GM23338 (cell line): ENCODE results near the gene RNF34. TPM values are rescaled to one million over a fixed set of nuclear protein-coding genes. Genes with fewer than 3 reads are reported as not detected.

Experiments
- ATAC-seq: fragments of 200-7000 bp; cut with Tn5 transposase; 3 replicates; pipeline ENCODE4 v1.9.1; 2020
- DNase-seq: peaks from one replicate; pipeline ENCODE4 v3.0.0-alpha.2; 2015; ENCODE audit warnings: low spot score
- H2AFZ ChIP-seq: fragments of 200-600 bp; sonication (generic); 2 replicates; pipeline ENCODE4 v1.8.0; 2016; ENCODE audit warnings: antibody characterized with exemption, mild to moderate bottlenecking, moderate library complexity
- H3F3A ChIP-seq: fragments of 200-600 bp; sonication (generic); replicated peaks from 2 replicates; pipeline ENCODE4 v1.8.0; 2017; ENCODE audit warnings: antibody characterized with exemption, mixed run types, low read depth
- H3K27ac ChIP-seq: fragments of 200-600 bp; sonication (generic); 2 replicates; pipeline ENCODE4 v1.6.1; 2016; ENCODE audit warnings: low read depth
- H3K27me3 ChIP-seq: fragments of 200-600 bp; sonication (generic); 2 replicates; pipeline ENCODE4 v1.8.0; 2016; ENCODE audit warnings: mild to moderate bottlenecking, mixed run types, moderate library complexity; ENCODE audit not compliant: insufficient read depth
- H3K36me3 ChIP-seq: fragments of 200-600 bp; sonication (generic); 2 replicates; pipeline ENCODE4 v1.8.0; 2016; ENCODE audit warnings: mild to moderate bottlenecking; ENCODE audit not compliant: insufficient read depth
- H3K4me1 ChIP-seq: fragments of 200-600 bp; sonication (generic); 2 replicates; pipeline ENCODE4 v1.8.0; 2016; ENCODE audit warnings: mild to moderate bottlenecking, moderate library complexity; ENCODE audit not compliant: insufficient read depth
- H3K4me2 ChIP-seq: fragments of 200-600 bp; sonication (generic); 2 replicates; pipeline ENCODE4 v1.7.1; 2017; ENCODE audit warnings: mixed run types
- H3K4me3 ChIP-seq: fragments of 200-600 bp; sonication (generic); 2 replicates; pipeline ENCODE4 v1.6.1; 2016; ENCODE audit warnings: mixed run types
- H3K79me2 ChIP-seq: fragments of 200-600 bp; sonication (generic); replicated peaks from 2 replicates; pipeline ENCODE4 v1.8.0; 2017; ENCODE audit warnings: mild to moderate bottlenecking; ENCODE audit not compliant: insufficient read depth
- H3K9me2 ChIP-seq: fragments of 200-600 bp; sonication (generic); 2 replicates; pipeline ENCODE4 v1.8.0; 2017; ENCODE audit not compliant: insufficient read depth
- H4K20me1 ChIP-seq: fragments of 200-600 bp; sonication (generic); replicated peaks from 2 replicates; pipeline ENCODE4 v1.8.0; 2017; ENCODE audit warnings: mild to moderate bottlenecking; ENCODE audit not compliant: insufficient read depth
- H3K27ac Mint-ChIP-seq: 2 replicates; pipeline ENCODE4 v1.8.0; 2020; ENCODE audit warnings: inconsistent platforms, mild to moderate bottlenecking, moderate library complexity, mixed read lengths
- H3K27me3 Mint-ChIP-seq: 3 replicates; pipeline ENCODE4 v1.8.0; 2022; ENCODE audit warnings: low read depth, mild to moderate bottlenecking, moderate library complexity, mixed read lengths, inconsistent platforms; ENCODE audit not compliant: insufficient read depth, poor library complexity
- H3K36me3 Mint-ChIP-seq: 3 replicates; pipeline ENCODE4 v1.8.0; 2021; ENCODE audit warnings: low read depth, mild to moderate bottlenecking, inconsistent platforms, moderate library complexity, mixed read lengths
- H3K4me1 Mint-ChIP-seq: 3 replicates; pipeline ENCODE4 v1.8.0; 2020; ENCODE audit warnings: mild to moderate bottlenecking, inconsistent platforms, mixed read lengths
- H3K4me3 Mint-ChIP-seq: 3 replicates; pipeline ENCODE4 v1.8.0; 2021; ENCODE audit warnings: moderate library complexity, mild to moderate bottlenecking, inconsistent platforms, mixed read lengths
- H3K9me3 Mint-ChIP-seq: 3 replicates; pipeline ENCODE4 v1.8.0; 2020; ENCODE audit warnings: moderate library complexity, mild to moderate bottlenecking, inconsistent platforms, mixed read lengths
- CTCF ChIP-seq, 2 experiments: fragments of 200-600 bp in 1 of 2; sonication (generic) in 1 of 2; conservative IDR thresholded peaks; 2 replicates each; pipeline versions ENCODE4 v1.5.1 to v1.6.1; 2016 to 2017; ENCODE audit warnings: antibody characterized with exemption in 2 of 2, low read depth in 2 of 2, mild to moderate bottlenecking in 2 of 2, moderate library complexity in 1 of 2
- ETS1 ChIP-seq: IDR thresholded peaks from 2 replicates; pipeline ENCODE4 v1.6.1; 2016; ENCODE audit warnings: antibody characterized with exemption
- NANOG ChIP-seq: IDR thresholded peaks from 2 replicates; pipeline ENCODE4 v1.6.1; 2016; ENCODE audit warnings: antibody characterized with exemption, borderline replicate concordance
- POLR2AphosphoS5 ChIP-seq: IDR thresholded peaks from 2 replicates; pipeline ENCODE4 v1.6.1; 2016; ENCODE audit warnings: antibody characterized with exemption, low read depth
- ZNF114 ChIP-seq: fragments of 250-450 bp; sonication (Bioruptor Pico); IDR thresholded peaks from 2 replicates; pipeline ENCODE4 v1.5.0; 2020; ENCODE audit warnings: mild to moderate bottlenecking, moderate library complexity
- ZNF331 ChIP-seq: fragments of 250-450 bp; sonication (Bioruptor Pico); IDR thresholded peaks from 2 replicates; pipeline ENCODE4 v1.5.0; 2020; ENCODE audit warnings: low read depth, mild to moderate bottlenecking, moderate library complexity
- ZNF462 ChIP-seq: fragments of 250-450 bp; sonication (Bioruptor Pico); IDR thresholded peaks from 2 replicates; pipeline ENCODE4 v1.5.0; 2020; ENCODE audit warnings: mild to moderate bottlenecking, moderate library complexity
- polyA plus RNA-seq: library from polyadenylated mRNA; unstranded; fragments of >200 nt; fragmentation: Nextera tagmentation; extraction: Ambion mirVana; gene quantifications from 2 replicates; pipeline ENCODE4 v1.2.1, GENCODE V29; 2016
- total RNA-seq: library from RNA; depleted of rRNA; stranded (reverse); fragments of >200 nt; shearing (Covaris generic); gene quantifications from 2 replicates; pipeline ENCODE4 v1.2.3, GENCODE V29; 2014

The RNF34 gene
- total and polyA plus RNA-seq, 2 experiments from 2014 or later = 47.2 to 63.3 TPM

- TF ChIP-seq ZNF331 = no peak
- no peak for TF ChIP-seq CTCF (conservative IDR thresholded peaks at IDR 0.05; ENCODE audit: low read depth in 2 of 2)
- no peak for TF ChIP-seq ETS1
- no peak for TF ChIP-seq NANOG
- TF ChIP-seq ZNF114 (CRISPR knock-in tag) = no peak
Measured at GRCh38 chr12:121365416-121366062, 34.4 kb upstream of the RNF34 start (continued).

GRCh38 chr12:121366063-121366459 is 33.9 kb upstream of the RNF34 start:
- no peak overlapping the region for H3K4me2 ChIP-seq
- H3F3A ChIP-seq = no peaks in the 10 kb centered on the region
- H2AFZ ChIP-seq = 0 out of 2 replicates have a peak overlapping the region, but pooled peaks have one; percentile 14
- no peak overlapping the region for H3K27ac ChIP-seq
- Mint-ChIP-seq H3K27me3 (peaks cover 2% of the 10 kb centered on the region), H3K9me3 (no peaks in the 10 kb centered on the region), H3K4me1 (no peaks in the 10 kb centered on the region), H3K27ac (no peak overlapping the region), H3K4me3 (no peak overlapping the region), H3K36me3 (no peaks in the 10 kb centered on the region)
- no peaks in the 10 kb centered on the region for H3K79me2 ChIP-seq
- ATAC-seq (no peak), DNase-seq (no peak)
- TF ChIP-seq ZNF462 (CRISPR knock-in tag) = no peak
- TF ChIP-seq ZNF331 = no peak
- TF ChIP-seq POLR2AphosphoS5 = no peak
- no peak for TF ChIP-seq CTCF (conservative IDR thresholded peaks at IDR 0.05; ENCODE audit: low read depth in 2 of 2)
- no peak overlapping the region for H3K4me3 ChIP-seq
- H4K20me1 ChIP-seq = no peaks in the 10 kb centered on the region
- no peaks in the 10 kb centered on the region for H3K4me1 ChIP-seq
- H3K36me3 ChIP-seq = no peaks in the 10 kb centered on the region
- H3K27me3 ChIP-seq = no peaks in the 10 kb centered on the region
- no peaks in the 10 kb centered on the region for H3K9me2 ChIP-seq
